H1 (cell line): Measurements from ENCODE around the gene BLOC1S3. TPM values are rescaled to one million over a fixed set of nuclear protein-coding genes. Genes with fewer than 3 reads are reported as not detected.

Source experiments
- CTCF ChIA-PET: fragments of 300-600 bp; sonication (Branson Sonifier 250); formaldehyde crosslinking; loops from one replicate; lab custom pipeline; 2021; ENCODE audit not compliant: partially characterized antibody; lab: Charles Lee
- POLR2A ChIA-PET: fragments of 300-600 bp; sonication (Branson Sonifier 250); formaldehyde crosslinking; loops from one replicate; lab custom pipeline; 2021; ENCODE audit warnings: inconsistent platforms; ENCODE audit not compliant: partially characterized antibody; lab: Charles Lee
- DNase-seq, 2 experiments: peaks; one replicate each; pipeline versions ENCODE4 v3.0.0 to v3.0.0-alpha.2; 2010 to 2022; ENCODE audit warnings: low spot score in 2 of 2, low read depth in 1 of 2, mixed read lengths in 1 of 2
- FAIRE-seq: peaks from 2 replicates; lab custom pipeline; 2011; peaks lifted over from hg19 to GRCh38; lab: Jason Lieb, UNC
- H2AFZ ChIP-seq: 2 replicates; pipeline ENCODE4 v1.8.1; 2012; ENCODE audit warnings: low read length, inconsistent platforms
- H2AK5ac ChIP-seq: 2 replicates; pipeline ENCODE4 v1.6.1; 2013; ENCODE audit warnings: low read depth, low read length
- H2BK120ac ChIP-seq: replicated peaks from 2 replicates; pipeline ENCODE3; 2013; ENCODE audit warnings: low read depth, low read length, inconsistent platforms
- H2BK12ac ChIP-seq: 2 replicates; pipeline ENCODE4 v1.6.1; 2013; ENCODE audit warnings: low read depth, low read length
- H2BK15ac ChIP-seq: 2 replicates; pipeline ENCODE4 v1.6.1; 2013; ENCODE audit warnings: low read length
- H2BK20ac ChIP-seq: 2 replicates; pipeline ENCODE4 v1.6.1; 2013; ENCODE audit warnings: low read length
- H2BK5ac ChIP-seq: 2 replicates; pipeline ENCODE4 v1.6.1; 2013; ENCODE audit warnings: low read depth, low read length
- H3K14ac ChIP-seq: 2 replicates; pipeline ENCODE4 v1.6.1; 2013; ENCODE audit warnings: inconsistent platforms; ENCODE audit not compliant: insufficient read length
- H3K18ac ChIP-seq: 2 replicates; pipeline ENCODE4 v1.6.1; 2013; ENCODE audit warnings: low read length; ENCODE audit errors: extremely low read depth
- H3K23ac ChIP-seq: 2 replicates; pipeline ENCODE4 v1.6.1; 2013; ENCODE audit warnings: inconsistent platforms; ENCODE audit not compliant: insufficient read length
- H3K23me2 ChIP-seq: 2 replicates; pipeline ENCODE4 v1.6.1; 2013; ENCODE audit warnings: low read depth, low read length
- H3K27ac ChIP-seq: 2 replicates; pipeline ENCODE4 v1.6.1; 2011; ENCODE audit warnings: low read depth, low read length, inconsistent platforms
- H3K27me3 ChIP-seq, 4 experiments: replicated peaks in 1 of 4; 1 replicate in 1 of 4; 2 replicates in 3 of 4; pipeline versions ENCODE4 v1.6.1 to v1.8.1; 2011 to 2013; ENCODE audit warnings: low read length in 3 of 4, mild to moderate bottlenecking in 3 of 4, inconsistent platforms in 2 of 4, mixed read lengths in 2 of 4, moderate library complexity in 1 of 4; ENCODE audit not compliant: control insufficient read depth in 3 of 4, insufficient read depth in 3 of 4; ENCODE audit errors: extremely low read depth in 1 of 4
- H3K36me3 ChIP-seq, 4 experiments: 2 replicates each; pipeline versions ENCODE4 v1.6.1 to v1.8.1; 2011 to 2013; ENCODE audit warnings: mild to moderate bottlenecking in 4 of 4, low read length in 3 of 4, moderate library complexity in 2 of 4, control low read depth in 1 of 4, inconsistent platforms in 1 of 4; ENCODE audit not compliant: insufficient read depth in 4 of 4, control insufficient read depth in 2 of 4
- H3K4ac ChIP-seq: replicated peaks from 2 replicates; pipeline ENCODE3; 2013; ENCODE audit warnings: low read length, low read depth, mixed read lengths, inconsistent platforms; ENCODE audit not compliant: insufficient read length
- H3K4me1 ChIP-seq, 4 experiments: replicated peaks in 1 of 4; 1 replicate in 1 of 4; 2 replicates in 3 of 4; pipeline versions ENCODE4 v1.6.1 to v1.8.1; 2011 to 2013; ENCODE audit warnings: low read length in 3 of 4, inconsistent platforms in 2 of 4, mixed read lengths in 1 of 4; ENCODE audit not compliant: insufficient read depth in 4 of 4, control insufficient read depth in 3 of 4
- H3K4me2 ChIP-seq, 2 experiments: 2 replicates each; pipeline versions ENCODE4 v1.6.1 to v1.8.1; 2011 to 2013; ENCODE audit warnings: low read depth in 2 of 2, low read length in 2 of 2, control low read depth in 1 of 2, inconsistent platforms in 1 of 2, mild to moderate bottlenecking in 1 of 2; ENCODE audit not compliant: insufficient read depth in 1 of 2
- H3K4me3 ChIP-seq, 4 experiments: fragments of 200-600, 300-600 bp in 1 of 4; sonication (generic), shearing (Covaris generic), sonication (Bioruptor Twin) in 1 of 4; 2 replicates each; pipeline versions ENCODE4 v1.5.1 to v1.8.1; 2011 to 2016; ENCODE audit warnings: low read length in 4 of 4, low read depth in 3 of 4, control low read depth in 2 of 4, inconsistent platforms in 2 of 4, mild to moderate bottlenecking in 2 of 4, mixed read lengths in 1 of 4, moderate library complexity in 1 of 4; ENCODE audit not compliant: insufficient read depth in 2 of 4; ENCODE audit errors: extremely low read depth in 1 of 4
- H3K56ac ChIP-seq: replicated peaks from 2 replicates; pipeline ENCODE3; 2013; ENCODE audit warnings: low read depth, mild to moderate bottlenecking, mixed read lengths, low read length, inconsistent platforms; ENCODE audit not compliant: insufficient read length
- H3K79me1 ChIP-seq: 2 replicates; pipeline ENCODE4 v1.6.1; 2013; ENCODE audit warnings: low read depth, low read length, control low read depth
- H3K79me2 ChIP-seq, 2 experiments: 2 replicates each; pipeline versions ENCODE4 v1.6.1 to v1.8.1; 2012 to 2013; ENCODE audit warnings: low read length in 2 of 2, mild to moderate bottlenecking in 2 of 2, inconsistent platforms in 1 of 2; ENCODE audit not compliant: insufficient read depth in 2 of 2, control insufficient read depth in 1 of 2
- H3K9ac ChIP-seq, 4 experiments: replicated peaks in 1 of 4; 1 replicate in 1 of 4; 2 replicates in 3 of 4; pipeline versions ENCODE4 v1.6.1 to v1.8.1; 2011 to 2013; ENCODE audit warnings: low read depth in 3 of 4, low read length in 3 of 4, control low read depth in 2 of 4, mild to moderate bottlenecking in 2 of 4, moderate library complexity in 2 of 4, inconsistent platforms in 1 of 4; ENCODE audit errors: extremely low read depth in 1 of 4
- H3K9me3 ChIP-seq, 2 experiments: 2 replicates each; pipeline versions ENCODE4 v1.6.1 to v1.8.1; 2012 to 2013; ENCODE audit warnings: mild to moderate bottlenecking in 2 of 2, moderate library complexity in 2 of 2, control low read depth in 1 of 2, inconsistent platforms in 1 of 2, low read depth in 1 of 2, low read length in 1 of 2, mixed read lengths in 1 of 2; ENCODE audit not compliant: insufficient read depth in 2 of 2
- H4K20me1 ChIP-seq, 2 experiments: replicated peaks in 1 of 2; 2 replicates each; pipeline versions ENCODE3 to v1.8.1; 2011 to 2013; ENCODE audit warnings: inconsistent platforms in 2 of 2, low read length in 2 of 2, mild to moderate bottlenecking in 1 of 2; ENCODE audit not compliant: insufficient read depth in 2 of 2, control insufficient read depth in 1 of 2
- H4K5ac ChIP-seq: 2 replicates; pipeline ENCODE4 v1.6.1; 2013; ENCODE audit warnings: low read length, low read depth, mixed read lengths, inconsistent platforms; ENCODE audit not compliant: insufficient read length
- H4K8ac ChIP-seq: 2 replicates; pipeline ENCODE4 v1.8.0; 2013; ENCODE audit warnings: mild to moderate bottlenecking, moderate library complexity, low read length, inconsistent platforms; ENCODE audit not compliant: insufficient read depth; ENCODE audit errors: extremely low read depth
- H4K91ac ChIP-seq: replicated peaks from 2 replicates; pipeline ENCODE3; 2013; ENCODE audit warnings: low read length, mixed read lengths, inconsistent platforms; ENCODE audit not compliant: insufficient read length
- WGBS, 2 experiments: shearing (Covaris generic) in 1 of 2; methylation state at CpG; one replicate each; pipeline versions ENCODE4 v1.1.6 to v1.1.7; 2013 to 2015; ENCODE audit warnings: low lambda C conversion rate in 2 of 2, mixed read lengths in 2 of 2, inconsistent platforms in 1 of 2, low coverage in 1 of 2, missing lambda C conversion rate in 1 of 2; ENCODE audit not compliant: insufficient replicate concordance in 2 of 2, insufficient coverage in 1 of 2, insufficient read length in 1 of 2; ENCODE audit errors: extremely low coverage in 1 of 2, missing lambda C conversion rate in 1 of 2; 5-methylcytosine and 5-hydroxymethylcytosine counted together
- polyA plus RNA-seq, 7 experiments: library from polyadenylated mRNA; depleted of rRNA in 3 of 7; stranded (reverse) in 5 of 7; unstranded in 2 of 7; fragments of >200 nt in 5 of 7; fragments of 200-250 nt in 2 of 7; gene quantifications; 1 replicate in 5 of 7; 2 replicates in 1 of 7; 4 replicates in 1 of 7; pipeline versions ENCODE4 v1.2.1 to v1.2.3, GENCODE V29; 2011 to 2013; ENCODE audit warnings: missing spikeins in 2 of 7, mixed read lengths in 2 of 7
- total RNA-seq: library from RNA; stranded (reverse); fragmentation: NEBNext Ultra II Directional; extraction: Animal tissue kit (Norgen Biotek cat#: 25700); gene quantifications from 2 replicates; pipeline ENCODE4 v1.2.1, GENCODE V29; 2021

The BLOC1S3 gene
- total and polyA plus RNA-seq, 2 of the 8 experiments (the other 6 are each of a cell fraction or from before 2014, with no cell fraction given): 6.0 to 6.1 TPM

DNA sequence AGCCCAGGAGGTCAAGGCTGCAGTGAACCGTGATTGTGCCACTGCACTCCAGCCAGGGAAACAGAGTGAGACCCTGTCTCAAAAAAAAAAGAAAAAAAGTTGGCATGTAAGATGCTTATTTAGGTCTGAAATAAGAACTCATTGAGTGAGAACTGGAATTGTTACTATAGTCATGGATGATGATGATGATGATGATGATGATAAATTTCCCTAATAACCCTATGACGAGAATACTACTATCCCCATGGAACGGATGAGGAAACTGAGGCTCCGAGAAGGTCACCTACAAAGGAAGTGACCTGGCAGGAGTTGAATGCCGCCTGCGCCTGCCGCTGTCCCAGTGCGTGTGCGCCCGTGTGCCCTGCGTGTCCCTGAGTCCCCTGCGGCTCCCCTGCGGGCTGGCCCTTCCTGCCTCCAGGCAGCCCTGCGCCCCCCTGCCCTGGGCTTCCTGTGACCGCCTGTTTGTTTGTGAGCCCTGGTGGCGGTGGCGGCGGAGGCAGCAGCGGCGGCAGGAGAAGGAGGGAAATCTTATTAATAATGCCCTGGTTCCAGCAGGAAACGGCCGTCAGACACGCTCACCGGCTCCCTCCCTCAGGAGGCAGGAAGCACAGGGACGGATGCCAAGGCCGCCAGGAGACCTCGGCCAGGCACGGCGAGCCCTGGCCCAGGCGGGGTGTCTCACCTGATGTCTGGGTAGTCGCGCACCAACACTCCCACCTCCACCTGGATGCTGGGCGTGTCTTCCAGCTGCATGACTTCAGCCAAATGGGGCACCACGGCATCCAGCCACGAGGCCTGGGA lies 37.0 kb downstream of the BLOC1S3 start:
- no peaks in the 10 kb centered on the region for H4K20me1 ChIP-seq

More for the DNA sequence above, 37.0 kb downstream of the BLOC1S3 start:
- Histone ChIP-seq H3K79me1 (no peaks in the 10 kb centered on the region), H3K23me2 (peaks cover 17% of the 10 kb centered on the region; the same call in 1 of the 2 replicates), H2BK20ac (no peak overlapping the region), H3K9me3 (no peaks in the 10 kb centered on the region; a peak in 1 of 4 replicates), H3K9ac (no peak overlapping the region; a peak in 1 of 7 replicates), H3K4ac (no peak overlapping the region), H3K4me3 (peak overlapping the region; percentile 15 to 63 (median 40); a peak in 7 of 8 replicates), H3K4me1 (peaks cover 0 to 16% (median 10%) of the 10 kb centered on the region in 4 experiments; a peak in 5 of 7 replicates), H3K27me3 (peaks cover 14 to 44% (median 36%) of the 10 kb centered on the region in 4 experiments), H3K14ac (no peak overlapping the region), H3K36me3 (no peaks in the 10 kb centered on the region; a peak in 1 of 8 replicates), H3K23ac (no peak overlapping the region), H2BK12ac (peak overlapping the region; percentile 81; the same call in 1 of the 2 replicates), H4K5ac (no peak overlapping the region), H3K27ac (no peak overlapping the region), H3K79me2 (no peaks in the 10 kb centered on the region), H2BK120ac (peak overlapping the region; percentile 18), H2BK15ac (peak overlapping the region; percentile 25; the same call in 1 of the 2 replicates), H2BK5ac (no peak overlapping the region; the same call in 1 of the 2 replicates), H3K4me2 (peak overlapping the region; percentile 73 to 78), H2AK5ac (no peak overlapping the region), H2AFZ (no peak overlapping the region), H4K8ac (peak overlapping the region; percentile 62), H3K18ac (peak overlapping the region; percentile 78), H4K91ac (no peak overlapping the region), H3K56ac (no peak overlapping the region)
- peak in 1 of 2 experiments; percentile 72 for DNase-seq
- WGBS, 2 experiments: 9% methylated on average over 35 of the region's 35 CpGs; no CpG with 5 or more reads in 1 of the 2 experiments
- FAIRE-seq: no peak
- POLR2A ChIA-PET: interaction anchor here (1.8 kb wide), 1 partner anchor 22 kb away, joined by 8 read pairs; no protein-coding TSS in a partner anchor
- CTCF ChIA-PET: interaction anchor here (1.2 to 3.5 kb wide), 5 partner anchors 8 to 82 kb away, joined by 3 to 17 read pairs (median 4); no protein-coding TSS in a partner anchor
